AG04449 (cell line): Measurements from ENCODE around the gene PCDHGA5.
"Not testable (repeated sequence)": the region's sequence is repeated elsewhere in the genome, so short reads cannot be mapped to it uniquely, and the experiment has no call there.

ENCODE experiments used
- CTCF ChIA-PET: fragments of 350-600 bp; formaldehyde crosslinking; extraction: SDS; loops from one replicate; lab custom pipeline; 2021; ENCODE audit warnings: antibody characterized with exemption; lab: Yijun Ruan, JAX
- POLR2A ChIA-PET: fragments of 400-600, 350-600 bp; formaldehyde crosslinking; extraction: SDS; loops from one replicate; lab custom pipeline; 2020; ENCODE audit warnings: antibody characterized with exemption, inconsistent platforms; lab: Yijun Ruan, JAX
- DNase-seq: peaks from one replicate; pipeline ENCODE4 v3.0.0-alpha.2; 2010; ENCODE audit warnings: low read depth, low spot score
- H3K4me3 ChIP-seq: 2 replicates; pipeline ENCODE4 v1.5.1; 2011; ENCODE audit warnings: low read depth, mild to moderate bottlenecking, control low read depth, low read length
- CTCF ChIP-seq: IDR thresholded peaks from one replicate; pipeline ENCODE4 v1.5.1; 2011; ENCODE audit warnings: mild to moderate bottlenecking, moderate library complexity, low read length, control low read depth, inconsistent platforms; ENCODE audit not compliant: insufficient read depth; ENCODE audit errors: missing control alignments

Gene PCDHGA5

GRCh38 chr5:141326088-141326854 lies 37.7 kb upstream of the PCDHGA5 start:
- DNase-seq: no peak

GRCh38 chr5:141328231-141328630 lies 35.7 kb upstream of the PCDHGA5 start:
- DNase-seq: no peak
- ChIA-PET POLR2A (no interaction called here), CTCF (interaction anchor here (1.1 to 13.4 kb wide), 14 partner anchors 8 to 244 kb away, joined by 3 to 209 read pairs (median 9); partner anchors contain the start of genes PCDHB12, PCDHGA2, PCDHGB1 and PCDHGB3)
- no peak for TF ChIP-seq CTCF
- no peak overlapping the region for H3K4me3 ChIP-seq

More at GRCh38 chr5:141326088-141326854, 37.7 kb upstream of the PCDHGA5 start:
- CTCF ChIA-PET: interaction anchor here (1.5 to 13.4 kb wide), 13 partner anchors 8 to 241 kb away, joined by 4 to 209 read pairs (median 11); partner anchors contain the start of genes PCDHGA12, PCDHGA2, PCDHGA3 and PCDHGA5
- POLR2A ChIA-PET: no interaction called here
- peak; percentile 70 for TF ChIP-seq CTCF
- H3K4me3 ChIP-seq: peak overlapping the region; percentile 64

- H3K4me3 ChIP-seq: peak within 1 kb of the TSS; percentile 47
- ChIA-PET POLR2A (interaction anchor here (1.4 kb wide), 1 partner anchor 10 kb away, joined by 7 read pairs; the partner anchor contains the start of gene TAF7), CTCF (interaction anchor here (0.7 to 13.4 kb wide), 19 partner anchors 9 to 237 kb away, joined by 3 to 209 read pairs (median 6); partner anchors contain the start of genes PCDHGA2, PCDHGA3, PCDHGA4 and PCDHGB1)
- TF ChIP-seq CTCF: peak; percentile 42
- DNase-seq: no peak
Observed at GRCh38 chr5:141330299-141331080, 33.5 kb upstream of the PCDHGA5 start, which contains the start of gene PCDHGA1. PCDHGA1 (plus strand) TSS chr5:141330514.

GRCh38 chr5:141332571-141332970 lies 31.4 kb upstream of the PCDHGA5 start:
- POLR2A ChIA-PET: not testable (repeated sequence)

GRCh38 chr5:141338538-141339306 lies 25.2 kb upstream of the PCDHGA5 start, which contains the start of gene PCDHGA2:
PCDHGA2 (plus strand) TSS chr5:141338760.
- DNase-seq: no peak
- ChIA-PET CTCF (interaction anchor here (0.7 to 4.2 kb wide), 22 partner anchors 8 to 231 kb away, joined by 3 to 65 read pairs (median 6); partner anchors contain the start of genes PCDHB14, PCDHGA1, PCDHGA12 and PCDHGA4), POLR2A (no interaction called here)
- peak within 1 kb of the TSS; percentile 51 for H3K4me3 ChIP-seq
- TF ChIP-seq CTCF: peak; percentile 53

More at GRCh38 chr5:141332571-141332970, 31.4 kb upstream of the PCDHGA5 start:
- DNase-seq, H3K4me3 ChIP-seq: not testable (repeated sequence)
- CTCF ChIA-PET: interaction anchor here (0.7 to 13.4 kb wide), 7 partner anchors 8 to 231 kb away, joined by 3 to 209 read pairs (median 4); partner anchors contain the start of genes PCDHGA3, PCDHGB3 and TAF7

- CTCF ChIA-PET: interaction anchor here (4.2 kb wide), 1 partner anchor 223 kb away, joined by 65 read pairs; no protein-coding TSS in a partner anchor
- H3K4me3 ChIP-seq, DNase-seq, POLR2A ChIA-PET: not testable (repeated sequence)
Observed at GRCh38 chr5:141340781-141341354, 23.1 kb upstream of the PCDHGA5 start.
